Prostate gland (tissue), 2 donors: ENCODE data around the gene TMEM40.

ENCODE experiments used
- CTCF ChIP-seq, 4 experiments: fragments of 200-600 bp in 2 of 4; fragments of 450-650 bp in 2 of 4; sonication (generic) in 2 of 4; IDR thresholded peaks; 1 replicate in 3 of 4; 2 replicates in 1 of 4; pipeline ENCODE4 v1.5.1; 2016 to 2019; ENCODE audit warnings: antibody characterized with exemption in 4 of 4, mild to moderate bottlenecking in 2 of 4, moderate library complexity in 2 of 4
- POLR2A ChIP-seq: fragments of 450-650 bp; IDR thresholded peaks from one replicate; pipeline ENCODE4 v1.6.1; 2016; ENCODE audit warnings: antibody characterized with exemption, mild to moderate bottlenecking
- POLR2AphosphoS5 ChIP-seq: sonication (generic); formaldehyde crosslinking; IDR thresholded peaks from one replicate; pipeline ENCODE4 v1.6.1; 2017; ENCODE audit warnings: antibody characterized with exemption

- no peak for TF ChIP-seq CTCF (IDR thresholded peaks at IDR 0.05)
- TF ChIP-seq POLR2AphosphoS5, result no peak
- no peak for TF ChIP-seq POLR2A
Observed at GRCh38 chr3:12759693-12760565, 870 bp upstream of the TMEM40 start.
